GM23338 (cell line): ENCODE results near the gene OR2L2. TPM values are rescaled to one million over a fixed set of nuclear protein-coding genes. Genes with fewer than 3 reads are reported as not detected.

Experiments used
- ATAC-seq: fragments of 200-7000 bp; cut with Tn5 transposase; 3 replicates; pipeline ENCODE4 v1.9.1; 2020
- DNase-seq: peaks from one replicate; pipeline ENCODE4 v3.0.0-alpha.2; 2015; ENCODE audit warnings: low spot score
- H2AFZ ChIP-seq: fragments of 200-600 bp; sonication (generic); 2 replicates; pipeline ENCODE4 v1.8.0; 2016; ENCODE audit warnings: antibody characterized with exemption, mild to moderate bottlenecking, moderate library complexity
- H3F3A ChIP-seq: fragments of 200-600 bp; sonication (generic); replicated peaks from 2 replicates; pipeline ENCODE4 v1.8.0; 2017; ENCODE audit warnings: antibody characterized with exemption, mixed run types, low read depth
- H3K27ac ChIP-seq: fragments of 200-600 bp; sonication (generic); 2 replicates; pipeline ENCODE4 v1.6.1; 2016; ENCODE audit warnings: low read depth
- H3K27me3 ChIP-seq: fragments of 200-600 bp; sonication (generic); 2 replicates; pipeline ENCODE4 v1.8.0; 2016; ENCODE audit warnings: mild to moderate bottlenecking, mixed run types, moderate library complexity; ENCODE audit not compliant: insufficient read depth
- H3K36me3 ChIP-seq: fragments of 200-600 bp; sonication (generic); 2 replicates; pipeline ENCODE4 v1.8.0; 2016; ENCODE audit warnings: mild to moderate bottlenecking; ENCODE audit not compliant: insufficient read depth
- H3K4me1 ChIP-seq: fragments of 200-600 bp; sonication (generic); 2 replicates; pipeline ENCODE4 v1.8.0; 2016; ENCODE audit warnings: mild to moderate bottlenecking, moderate library complexity; ENCODE audit not compliant: insufficient read depth
- H3K4me2 ChIP-seq: fragments of 200-600 bp; sonication (generic); 2 replicates; pipeline ENCODE4 v1.7.1; 2017; ENCODE audit warnings: mixed run types
- H3K4me3 ChIP-seq: fragments of 200-600 bp; sonication (generic); 2 replicates; pipeline ENCODE4 v1.6.1; 2016; ENCODE audit warnings: mixed run types
- H3K79me2 ChIP-seq: fragments of 200-600 bp; sonication (generic); replicated peaks from 2 replicates; pipeline ENCODE4 v1.8.0; 2017; ENCODE audit warnings: mild to moderate bottlenecking; ENCODE audit not compliant: insufficient read depth
- H3K9me2 ChIP-seq: fragments of 200-600 bp; sonication (generic); 2 replicates; pipeline ENCODE4 v1.8.0; 2017; ENCODE audit not compliant: insufficient read depth
- H4K20me1 ChIP-seq: fragments of 200-600 bp; sonication (generic); replicated peaks from 2 replicates; pipeline ENCODE4 v1.8.0; 2017; ENCODE audit warnings: mild to moderate bottlenecking; ENCODE audit not compliant: insufficient read depth
- H3K27ac Mint-ChIP-seq: 2 replicates; pipeline ENCODE4 v1.8.0; 2020; ENCODE audit warnings: inconsistent platforms, mild to moderate bottlenecking, moderate library complexity, mixed read lengths
- H3K27me3 Mint-ChIP-seq: 3 replicates; pipeline ENCODE4 v1.8.0; 2022; ENCODE audit warnings: low read depth, mild to moderate bottlenecking, moderate library complexity, mixed read lengths, inconsistent platforms; ENCODE audit not compliant: insufficient read depth, poor library complexity
- H3K36me3 Mint-ChIP-seq: 3 replicates; pipeline ENCODE4 v1.8.0; 2021; ENCODE audit warnings: low read depth, mild to moderate bottlenecking, inconsistent platforms, moderate library complexity, mixed read lengths
- H3K4me1 Mint-ChIP-seq: 3 replicates; pipeline ENCODE4 v1.8.0; 2020; ENCODE audit warnings: mild to moderate bottlenecking, inconsistent platforms, mixed read lengths
- H3K4me3 Mint-ChIP-seq: 3 replicates; pipeline ENCODE4 v1.8.0; 2021; ENCODE audit warnings: moderate library complexity, mild to moderate bottlenecking, inconsistent platforms, mixed read lengths
- H3K9me3 Mint-ChIP-seq: 3 replicates; pipeline ENCODE4 v1.8.0; 2020; ENCODE audit warnings: moderate library complexity, mild to moderate bottlenecking, inconsistent platforms, mixed read lengths
- CREB1 ChIP-seq: fragments of 250-450 bp; sonication (Bioruptor Pico); IDR thresholded peaks from 2 replicates; pipeline ENCODE4 v1.5.0; 2020; ENCODE audit warnings: low read depth, mild to moderate bottlenecking, moderate library complexity
- ETS1 ChIP-seq: IDR thresholded peaks from 2 replicates; pipeline ENCODE4 v1.6.1; 2016; ENCODE audit warnings: antibody characterized with exemption
- EZH2 ChIP-seq: fragments of 200-600 bp; sonication (generic); IDR thresholded peaks from one replicate; pipeline ENCODE4 v1.8.0; 2017; ENCODE audit warnings: antibody characterized with exemption, mild to moderate bottlenecking, low read depth; ENCODE audit not compliant: unreplicated experiment
- EZH2phosphoT487 ChIP-seq: fragments of 200-600 bp; sonication (generic); IDR thresholded peaks from one replicate; pipeline ENCODE4 v1.8.1; 2018; ENCODE audit warnings: antibody characterized with exemption; ENCODE audit not compliant: unreplicated experiment
- JUNB ChIP-seq: IDR thresholded peaks from one replicate; pipeline ENCODE4 v1.6.1; 2016; ENCODE audit warnings: antibody characterized with exemption; ENCODE audit not compliant: unreplicated experiment
- NANOG ChIP-seq: IDR thresholded peaks from 2 replicates; pipeline ENCODE4 v1.6.1; 2016; ENCODE audit warnings: antibody characterized with exemption, borderline replicate concordance
- POLR2AphosphoS5 ChIP-seq: IDR thresholded peaks from 2 replicates; pipeline ENCODE4 v1.6.1; 2016; ENCODE audit warnings: antibody characterized with exemption, low read depth
- REST ChIP-seq: IDR thresholded peaks from one replicate; pipeline ENCODE4 v1.6.1; 2018; ENCODE audit warnings: antibody characterized with exemption; ENCODE audit not compliant: unreplicated experiment
- STAT1 ChIP-seq: IDR thresholded peaks from one replicate; pipeline ENCODE4 v1.6.1; 2016; ENCODE audit warnings: antibody characterized with exemption; ENCODE audit not compliant: unreplicated experiment
- ZNF114 ChIP-seq: fragments of 250-450 bp; sonication (Bioruptor Pico); IDR thresholded peaks from 2 replicates; pipeline ENCODE4 v1.5.0; 2020; ENCODE audit warnings: mild to moderate bottlenecking, moderate library complexity
- ZNF331 ChIP-seq: fragments of 250-450 bp; sonication (Bioruptor Pico); IDR thresholded peaks from 2 replicates; pipeline ENCODE4 v1.5.0; 2020; ENCODE audit warnings: low read depth, mild to moderate bottlenecking, moderate library complexity
- ZNF462 ChIP-seq: fragments of 250-450 bp; sonication (Bioruptor Pico); IDR thresholded peaks from 2 replicates; pipeline ENCODE4 v1.5.0; 2020; ENCODE audit warnings: mild to moderate bottlenecking, moderate library complexity
- polyA plus RNA-seq: library from polyadenylated mRNA; unstranded; fragments of >200 nt; fragmentation: Nextera tagmentation; extraction: Ambion mirVana; gene quantifications from 2 replicates; pipeline ENCODE4 v1.2.1, GENCODE V29; 2016
- total RNA-seq: library from RNA; depleted of rRNA; stranded (reverse); fragments of >200 nt; shearing (Covaris generic); gene quantifications from 2 replicates; pipeline ENCODE4 v1.2.3, GENCODE V29; 2014

OR2L2 gene
- total and polyA plus RNA-seq, 2 experiments from 2014 or later = 0.06 to 0.07 TPM

- TF ChIP-seq ZNF114 (CRISPR knock-in tag) = no peak
- TF ChIP-seq JUNB = no peak
- no peak for TF ChIP-seq ETS1
- no peak for TF ChIP-seq NANOG
- no peak for TF ChIP-seq CREB1 (CRISPR knock-in tag)
- no peak for TF ChIP-seq EZH2phosphoT487
- no peak for TF ChIP-seq EZH2
- no peak for TF ChIP-seq STAT1
- no peak for TF ChIP-seq REST
- no peak for TF ChIP-seq POLR2AphosphoS5
- no peak for TF ChIP-seq ZNF462 (CRISPR knock-in tag)
- TF ChIP-seq ZNF331 (CRISPR knock-in tag) = no peak
These were observed 20.2 kb upstream of the OR2L2 start for GRCh38 chr1:248009681-248010080.

More at GRCh38 chr1:248009681-248010080, 20.2 kb upstream of the OR2L2 start:
- no peak for ATAC-seq
- no peaks in the 10 kb centered on the region for H4K20me1 ChIP-seq
- no peak overlapping the region for H3K4me3 ChIP-seq
- no peaks in the 10 kb centered on the region for H3K9me2 ChIP-seq
- no peaks in the 10 kb centered on the region for H3F3A ChIP-seq
- H3K27me3 ChIP-seq = no peaks in the 10 kb centered on the region
- no peak overlapping the region for H3K27ac ChIP-seq
- H3K36me3 Mint-ChIP-seq = peaks cover 17% of the 10 kb centered on the region
- H3K4me1 ChIP-seq = no peaks in the 10 kb centered on the region
- H3K4me3 Mint-ChIP-seq = no peak overlapping the region
- no peak for DNase-seq
- H3K4me2 ChIP-seq = no peak overlapping the region
- H3K9me3 Mint-ChIP-seq = peaks cover 88% of the 10 kb centered on the region
- H3K27ac Mint-ChIP-seq = no peak overlapping the region
- no peaks in the 10 kb centered on the region for H3K4me1 Mint-ChIP-seq
- no peaks in the 10 kb centered on the region for H3K36me3 ChIP-seq
- H2AFZ ChIP-seq = no peak overlapping the region
- no peaks in the 10 kb centered on the region for H3K27me3 Mint-ChIP-seq
- no peaks in the 10 kb centered on the region for H3K79me2 ChIP-seq
